ENCODE data around the gene ACP6. TPM values are rescaled to one million over a fixed set of nuclear protein-coding genes. Genes with fewer than 3 reads are reported as not detected.
"Not testable (repeated sequence)": the region's sequence is repeated elsewhere in the genome, so short reads cannot be mapped to it uniquely, and the experiment has no call there.

The ACP6 gene
- 7.4 TPM for polyA plus RNA-seq (2013, experiment 1 of 2; ENCODE audit: insufficient read length)
- polyA plus RNA-seq (2013, experiment 2 of 2; ENCODE audit: insufficient read length), result 8.7 TPM

- peak; percentile 93 for DNase-seq
Observed at GRCh38 chr1:147670319-147671001, at the start of gene ACP6. ACP6 (minus strand) TSS chr1:147670524; CDS start chr1:147670048, 476 bp downstream.

GRCh38 chr1:147719711-147720225 lies 49.4 kb upstream of the ACP6 start:
- no peak for DNase-seq

- DNase-seq, result no peak
Observed at GRCh38 chr1:147719029-147719698, 48.8 kb upstream of the ACP6 start.

GRCh38 chr1:147717706-147718097 lies 47.4 kb upstream of the ACP6 start:
- DNase-seq, result no peak

- DNase-seq, result no peak
Observed at GRCh38 chr1:147717051-147717705, 46.9 kb upstream of the ACP6 start.

- no peak for DNase-seq
Observed at GRCh38 chr1:147712605-147713004, 42.3 kb upstream of the ACP6 start.

- DNase-seq, result peak; percentile 63
Observed at GRCh38 chr1:147700042-147701006, 30.0 kb upstream of the ACP6 start.

- DNase-seq, result no peak
Observed at GRCh38 chr1:147699686-147700041, 29.3 kb upstream of the ACP6 start.

GRCh38 chr1:147683163-147683763 lies 12.9 kb upstream of the ACP6 start:
- no peak for DNase-seq

GRCh38 chr1:147680608-147681235 lies 10.4 kb upstream of the ACP6 start:
- not testable (repeated sequence) for DNase-seq

GRCh38 chr1:147677681-147678080 lies 7.4 kb upstream of the ACP6 start:
- DNase-seq, result not testable (repeated sequence)

- peak; percentile 60 for DNase-seq
Observed at GRCh38 chr1:147676311-147677085, 6.2 kb upstream of the ACP6 start.

GRCh38 chr1:147673816-147674215 lies 3.5 kb upstream of the ACP6 start:
- no peak for DNase-seq

GRCh38 chr1:147673406-147673805 lies 3.1 kb upstream of the ACP6 start:
- peak; percentile 36 for DNase-seq

GRCh38 chr1:147669469-147670318 lies 630 bp downstream of the ACP6 start:
- peak; percentile 13 for DNase-seq

GRCh38 chr1:147665521-147665920 lies 4.8 kb downstream of the ACP6 start:
- DNase-seq, result no peak

- DNase-seq, result no peak
Observed at GRCh38 chr1:147664206-147664605, 6.1 kb downstream of the ACP6 start.

GRCh38 chr1:147654511-147654910 lies 15.8 kb downstream of the ACP6 start:
- DNase-seq, result no peak

- no peak for DNase-seq
Observed at GRCh38 chr1:147652306-147652705, 18.0 kb downstream of the ACP6 start.
